NCI-H1417 treated with DMSO at 0.1 percent for 48 hours (cell line): ENCODE measurements around the gene DLK2.
"Not testable (repeated sequence)": the region's sequence is repeated elsewhere in the genome, so short reads cannot be mapped to it uniquely, and the experiment has no call there.

ENCODE experiments used
- DNase-seq: peaks from one replicate; lab custom pipeline; 2025; lab: John Stamatoyannopoulos, UW

The DLK2 gene

DNA sequence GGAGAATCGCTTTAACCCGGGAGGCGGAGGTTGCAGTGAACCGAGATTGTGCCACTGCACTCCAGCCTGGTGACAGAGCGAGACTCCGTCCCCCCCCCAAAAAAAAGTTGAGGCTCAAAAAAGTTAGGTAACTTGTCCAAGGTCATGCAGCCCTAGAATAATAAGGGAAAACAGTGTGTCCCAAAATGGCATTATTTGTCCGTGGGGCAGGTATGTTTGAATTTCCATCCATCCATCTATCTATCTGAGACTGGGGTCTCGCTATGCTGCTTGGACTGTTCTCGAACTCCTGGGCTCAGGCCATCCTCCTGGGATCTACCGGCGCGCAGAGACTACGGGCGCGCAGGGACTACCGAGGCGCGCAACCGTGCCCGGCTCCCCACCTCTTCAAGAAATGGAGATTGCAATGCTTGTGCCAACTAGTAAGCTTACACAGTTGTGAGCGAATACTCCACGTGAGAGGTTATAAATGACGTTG, 28.4 kb downstream of the DLK2 start:
- DNase-seq: no peak

DNA sequence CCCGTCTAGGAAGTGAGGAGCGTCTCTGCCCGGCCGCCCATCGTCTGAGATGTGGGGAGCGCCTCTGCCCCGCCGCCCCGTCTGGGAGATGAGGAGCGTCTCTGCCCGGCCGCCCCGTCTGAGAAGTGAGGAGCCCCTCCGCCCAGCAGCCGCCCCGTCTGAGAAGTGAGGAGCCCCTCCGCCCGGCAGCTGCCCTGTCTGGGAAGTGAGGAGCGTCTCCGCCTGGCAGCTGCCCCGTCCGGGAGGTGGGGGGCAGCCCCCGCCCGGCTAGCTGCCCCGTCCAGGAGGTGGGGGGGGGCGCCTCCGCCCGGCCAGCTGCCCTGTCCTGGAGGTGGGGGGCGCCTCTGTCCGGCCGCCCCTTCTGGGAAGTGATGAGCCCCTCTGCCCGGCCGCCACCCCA, 30.3 kb downstream of the DLK2 start:
- not testable (repeated sequence) for DNase-seq

DNA sequence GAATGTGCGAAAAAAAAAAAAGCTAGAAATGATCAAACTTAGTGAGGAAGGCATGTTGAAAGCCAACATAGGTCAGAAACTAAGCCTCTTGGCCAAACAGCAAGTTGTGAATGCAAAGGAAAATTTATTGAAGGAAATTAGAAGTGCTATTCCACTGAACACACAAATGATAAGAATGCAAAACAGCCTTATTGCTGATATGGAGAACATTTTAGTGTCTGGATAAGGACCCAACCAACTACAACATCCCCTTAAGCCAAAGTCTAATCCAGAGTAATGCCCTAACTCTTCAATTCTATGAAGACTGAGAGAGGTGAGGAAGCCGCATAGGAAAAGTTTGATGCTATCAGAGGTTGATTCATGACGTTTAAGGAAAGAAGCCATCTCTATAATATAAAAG, 33.5 kb downstream of the DLK2 start:
- DNase-seq: no peak

DNA sequence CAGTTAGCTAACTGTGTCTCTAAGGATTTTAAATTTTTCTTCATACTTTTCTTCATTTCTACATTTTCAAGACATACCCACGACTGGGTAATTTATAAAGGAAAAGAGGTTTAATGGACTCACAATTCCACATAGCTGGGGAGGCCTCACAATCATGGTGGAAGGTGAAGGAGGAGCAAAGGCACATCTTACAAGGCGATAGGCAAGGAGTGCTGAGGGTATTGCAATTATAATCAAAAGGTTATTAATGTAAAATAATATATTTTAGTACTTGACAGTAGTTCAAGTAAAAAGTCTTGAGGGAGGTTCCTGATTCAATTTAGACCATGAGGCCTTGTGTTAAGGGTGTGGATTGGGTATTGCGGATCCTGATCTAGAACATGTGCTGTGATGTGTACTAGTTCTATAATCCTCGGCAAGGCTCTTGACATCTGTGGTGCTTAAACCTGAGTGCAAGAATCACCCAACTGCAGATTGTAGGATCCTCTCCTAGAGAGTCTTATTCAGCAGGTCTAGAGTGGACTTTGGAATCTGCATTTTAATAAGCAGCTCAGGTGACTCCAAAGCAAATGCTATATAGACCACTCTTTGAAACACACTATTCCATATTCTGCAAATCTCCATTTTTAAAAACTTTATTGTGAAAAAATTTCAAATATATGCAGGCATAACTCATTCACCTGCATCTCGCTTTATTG, 35.2 kb downstream of the DLK2 start:
- no peak for DNase-seq

DNA sequence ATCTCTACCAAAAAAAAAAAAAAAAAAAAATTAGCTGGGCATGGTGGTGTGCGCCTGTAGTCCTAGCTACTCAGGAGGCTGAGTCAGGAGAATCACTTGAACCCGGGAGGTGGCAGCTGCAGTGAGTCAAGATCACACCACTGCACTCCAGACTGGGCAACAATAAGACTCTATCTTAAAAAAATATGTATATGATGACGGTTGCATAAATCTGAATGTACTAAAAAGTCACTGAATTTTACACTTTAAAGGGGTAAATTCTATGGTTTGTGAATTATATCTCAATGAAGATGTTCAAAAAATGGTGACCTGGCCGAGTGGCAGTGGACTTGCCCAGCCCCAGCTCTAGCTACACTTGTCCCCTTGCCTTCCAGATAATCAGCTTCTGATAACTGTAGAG, 38.4 kb downstream of the DLK2 start:
- no peak for DNase-seq

DNA sequence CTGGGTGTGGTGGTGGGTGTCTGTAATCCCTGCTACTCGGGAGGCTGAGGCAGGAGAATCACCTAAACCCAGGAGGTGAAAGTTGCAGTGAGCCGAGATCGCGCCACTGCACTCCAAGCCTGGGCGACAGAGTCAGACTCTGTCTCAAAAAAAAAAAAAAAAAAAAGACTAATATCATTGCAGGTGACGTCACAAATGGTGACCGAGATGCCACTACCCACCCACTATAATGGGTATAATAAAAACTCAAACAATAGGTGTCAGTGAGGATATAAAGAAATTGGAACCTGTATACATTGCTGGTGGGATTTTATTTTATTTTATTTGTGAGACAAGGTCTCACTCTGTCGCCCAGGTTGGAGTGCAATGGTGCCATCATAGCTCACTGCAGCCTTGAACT, 40.1 kb downstream of the DLK2 start:
- not testable (repeated sequence) for DNase-seq

DNA sequence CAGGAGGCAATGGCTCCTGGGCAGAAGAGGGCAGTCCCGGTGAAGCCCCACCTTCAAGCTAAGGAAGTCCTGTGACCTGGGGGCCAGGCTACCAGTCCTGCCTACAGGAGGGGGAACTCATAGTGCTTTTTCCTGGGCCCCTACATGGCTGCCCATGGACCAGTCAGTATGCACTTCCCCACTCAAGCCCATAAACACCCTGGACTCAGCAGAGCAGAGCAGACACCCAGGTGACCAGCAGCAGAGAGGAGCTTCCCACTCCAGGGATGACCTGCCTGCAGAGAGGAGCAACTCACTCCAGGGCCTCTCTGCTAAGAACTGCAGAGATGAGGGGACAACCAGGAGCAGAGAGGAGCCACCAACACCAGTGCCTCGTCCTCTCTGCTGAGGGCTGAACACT, 42.3 kb downstream of the DLK2 start:
- DNase-seq: no peak

DNA sequence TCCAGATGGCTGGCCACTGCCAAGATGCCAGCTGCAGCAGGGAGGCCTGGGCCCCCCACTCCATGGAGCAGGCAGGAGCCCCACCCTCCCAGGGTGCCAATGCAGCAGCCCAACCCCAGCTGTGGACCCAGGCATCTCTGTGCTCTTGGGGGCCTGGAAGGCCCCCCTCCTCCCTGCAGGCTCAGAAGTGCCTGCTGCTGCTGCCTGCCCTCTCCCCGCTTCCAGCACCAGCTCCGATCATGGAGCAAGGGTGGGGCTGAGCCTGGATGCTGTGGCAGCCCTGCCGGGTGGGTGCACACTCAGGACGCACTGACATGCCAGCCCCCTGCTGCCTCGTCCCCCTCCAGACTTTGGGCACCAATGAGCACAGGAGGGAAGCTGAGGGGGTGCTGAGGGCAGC, 42.8 kb downstream of the DLK2 start:
- DNase-seq: no peak

DNA sequence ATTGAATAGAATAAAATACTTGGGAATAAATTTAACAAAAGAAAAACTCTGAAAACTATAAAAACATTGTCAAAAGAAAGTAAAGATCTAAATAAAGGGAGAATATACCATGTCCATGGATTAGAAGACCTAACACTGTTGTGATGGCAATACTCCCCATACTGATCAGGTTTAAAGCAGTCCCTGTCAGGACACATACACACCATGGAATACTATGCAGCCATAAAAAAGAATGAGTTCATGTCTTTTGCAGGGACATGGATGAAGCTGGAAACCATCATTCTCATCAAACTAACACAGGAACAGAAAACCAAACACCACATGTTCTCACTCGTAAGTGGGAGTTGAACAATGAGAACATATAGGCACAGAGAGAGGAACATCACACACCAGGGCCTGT, 44.6 kb downstream of the DLK2 start:
- not testable (repeated sequence) for DNase-seq

DNA sequence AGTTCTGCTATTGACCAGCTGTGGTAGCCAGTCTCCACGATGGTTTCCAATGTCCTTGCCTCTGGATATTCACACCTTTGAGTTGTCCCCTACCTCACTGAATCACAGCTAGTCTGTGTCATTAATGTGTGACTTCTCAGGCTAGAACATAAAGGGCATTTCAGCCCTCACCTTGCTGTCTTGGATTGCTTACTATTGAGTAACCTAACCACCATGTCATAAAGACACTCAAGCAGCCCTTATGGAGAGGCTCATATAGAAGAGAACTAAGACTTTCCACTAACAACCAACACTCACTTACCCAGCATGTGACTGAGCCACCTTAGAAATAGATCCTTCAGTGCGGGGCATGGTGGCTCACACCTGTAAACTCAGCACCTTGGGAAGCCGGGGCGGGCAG, 47.1 kb downstream of the DLK2 start:
- no peak for DNase-seq

DNA sequence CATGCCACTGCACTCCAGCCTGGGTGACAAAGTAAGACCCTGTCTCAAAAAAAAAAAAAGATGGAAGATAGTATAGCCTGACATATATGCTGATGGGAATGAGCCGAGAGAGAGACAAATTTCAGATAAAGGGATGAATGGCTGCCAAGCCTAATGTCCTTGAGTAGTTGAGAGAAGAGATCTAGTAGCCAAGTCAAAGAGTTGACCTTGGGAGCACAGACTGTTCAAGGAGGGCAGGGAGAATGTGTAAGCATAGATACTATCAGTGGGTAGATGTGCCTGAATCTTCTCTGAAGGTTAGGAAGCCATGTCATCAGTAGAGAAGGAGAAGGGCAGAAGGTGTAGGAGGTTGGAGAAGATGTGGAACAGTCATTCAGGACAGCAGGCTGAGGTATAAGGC, 48.1 kb downstream of the DLK2 start:
- DNase-seq: no peak

DNA sequence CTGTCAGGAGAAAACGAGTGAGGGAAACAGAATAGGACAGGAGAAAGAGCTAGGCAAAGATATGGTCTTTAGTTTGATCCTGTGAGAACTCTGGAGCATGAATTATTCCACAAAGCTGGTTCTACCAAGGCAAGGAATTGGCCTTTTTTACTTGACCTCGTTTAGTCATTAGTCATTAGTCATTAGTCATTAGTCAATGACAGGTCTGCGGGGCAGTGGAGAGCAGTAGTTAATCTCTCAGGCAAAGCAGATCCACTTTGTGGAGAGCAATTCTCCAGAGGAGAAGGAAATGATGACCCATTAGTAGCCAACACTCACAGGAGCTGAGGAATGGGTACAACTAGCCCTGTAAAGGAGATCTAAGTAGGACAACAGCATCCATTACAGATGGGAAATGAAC, 50.0 kb downstream of the DLK2 start:
- DNase-seq: no peak

DNA sequence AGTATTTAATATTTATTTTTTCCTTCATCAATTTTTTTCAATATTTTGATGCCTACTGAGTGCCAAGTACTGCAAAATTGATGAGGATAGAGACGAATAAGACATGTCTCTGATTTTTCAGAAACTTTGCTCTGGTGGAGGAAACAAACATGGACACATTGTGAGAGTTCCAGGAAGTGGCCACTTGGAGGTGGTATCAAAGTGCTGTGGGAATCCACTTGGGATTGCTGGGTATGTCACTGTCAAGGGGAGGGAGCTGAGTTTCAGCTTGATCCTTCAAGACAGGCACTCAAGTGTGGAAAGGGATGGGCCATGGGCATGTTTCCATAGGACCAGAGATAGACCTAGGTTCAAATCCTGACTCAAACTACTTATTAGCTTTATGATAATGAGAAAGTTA, 52.5 kb downstream of the DLK2 start:
- no peak for DNase-seq

DNA sequence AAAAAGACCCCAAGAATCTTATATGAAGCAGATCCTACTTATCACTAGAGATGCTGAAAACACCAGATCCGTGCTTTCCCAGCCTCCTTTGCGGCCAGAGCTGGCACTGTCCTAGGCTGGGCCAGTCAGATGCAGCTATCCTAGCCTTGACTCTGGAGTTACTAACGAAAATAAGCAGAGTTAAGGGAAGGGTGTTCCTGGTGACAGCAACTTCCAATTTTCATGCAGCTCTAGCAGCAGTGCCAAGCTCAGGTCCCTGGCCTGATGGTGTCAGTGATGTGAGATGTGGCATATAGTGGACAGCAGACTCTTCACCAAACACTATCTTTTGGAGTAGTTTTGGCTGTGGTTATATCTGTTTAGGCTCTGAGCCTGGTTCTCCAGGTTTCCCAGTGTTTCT, 53.6 kb downstream of the DLK2 start:
- DNase-seq: no peak
